Fibroblast of lung (primary cell): Measurements from ENCODE around the gene DKKL1. TPM values are rescaled to one million over a fixed set of nuclear protein-coding genes. Genes with fewer than 3 reads are reported as not detected.

ENCODE experiments used
- DNase-seq, 2 donors: peaks; one replicate each; pipeline versions ENCODE4 v3.0.0 to v3.0.0-alpha.2; 2010; ENCODE audit warnings: low read depth in 2 of 2
- H2AFZ ChIP-seq: 2 replicates; pipeline ENCODE4 v1.5.1; 2012; ENCODE audit warnings: low read length, control low read depth, inconsistent platforms
- H3K27ac ChIP-seq: 2 replicates; pipeline ENCODE4 v1.5.1; 2011; ENCODE audit warnings: low read length, control low read depth; ENCODE audit not compliant: insufficient read depth
- H3K27me3 ChIP-seq: 2 replicates; pipeline ENCODE4 v1.5.1; 2011; ENCODE audit warnings: mild to moderate bottlenecking, low read length; ENCODE audit not compliant: control insufficient read depth, insufficient read depth
- H3K36me3 ChIP-seq: 2 replicates; pipeline ENCODE4 v1.5.1; 2011; ENCODE audit warnings: low read length; ENCODE audit not compliant: control insufficient read depth, insufficient read depth
- H3K4me1 ChIP-seq: 2 replicates; pipeline ENCODE4 v1.5.1; 2011; ENCODE audit warnings: low read length; ENCODE audit not compliant: control insufficient read depth, insufficient read depth; ENCODE audit errors: extremely low read depth
- H3K4me2 ChIP-seq: 2 replicates; pipeline ENCODE4 v1.5.1; 2011; ENCODE audit warnings: low read length, control low read depth; ENCODE audit not compliant: insufficient read depth; ENCODE audit errors: extremely low read depth
- H3K4me3 ChIP-seq, 4 experiments: fragments of 200-600 bp in 1 of 4; sonication (generic) in 1 of 4; replicated peaks in 1 of 4; 2 replicates each; pipeline ENCODE4 v1.5.1; 2011 to 2016; ENCODE audit warnings: low read length in 4 of 4, low read depth in 3 of 4, mild to moderate bottlenecking in 3 of 4, control low read depth in 2 of 4, inconsistent platforms in 1 of 4, mixed read lengths in 1 of 4; ENCODE audit not compliant: insufficient read depth in 1 of 4; ENCODE audit errors: control extremely low read depth in 1 of 4
- H3K79me2 ChIP-seq: 2 replicates; pipeline ENCODE4 v1.5.1; 2012; ENCODE audit warnings: mild to moderate bottlenecking, low read length, inconsistent platforms; ENCODE audit not compliant: control insufficient read depth, insufficient read depth
- H3K9ac ChIP-seq: 2 replicates; pipeline ENCODE4 v1.5.1; 2011; ENCODE audit warnings: mild to moderate bottlenecking, low read length, control low read depth; ENCODE audit not compliant: insufficient read depth
- H3K9me3 ChIP-seq: 2 replicates; pipeline ENCODE4 v1.5.1; 2012; ENCODE audit warnings: low read depth, low read length; ENCODE audit not compliant: control insufficient read depth, insufficient read depth
- H4K20me1 ChIP-seq: 2 replicates; pipeline ENCODE4 v1.5.1; 2011; ENCODE audit warnings: low read length; ENCODE audit not compliant: control insufficient read depth, insufficient read depth; ENCODE audit errors: extremely low read depth
- EZH2 ChIP-seq: IDR thresholded peaks from 2 replicates; pipeline ENCODE4 v1.5.1; 2012; ENCODE audit warnings: low read length, control low read depth, mild to moderate bottlenecking; ENCODE audit errors: missing control alignments
- polyA plus RNA-seq, 2 donors: library from polyadenylated mRNA; depleted of rRNA in 1 of 2; stranded (reverse) in 1 of 2; unstranded in 1 of 2; fragments of >200 nt; gene quantifications; 2 replicates each; pipeline ENCODE4 v1.2.1, GENCODE V29; 2011 to 2012; ENCODE audit warnings: missing spikeins in 1 of 2
- total RNA-seq: library from RNA; depleted of rRNA; stranded (reverse); fragments of >200 nt; gene quantifications from 2 replicates; pipeline ENCODE4 v1.2.1, GENCODE V29; 2014
- TF ChIP-seq, protein P1 (sequence below), 2 donors: IDR thresholded peaks in 1 of 2; conservative IDR thresholded peaks in 1 of 2; 1 replicate in 1 of 2; 2 replicates in 1 of 2; pipeline ENCODE4 v1.5.1; 2011 to 2012; ENCODE audit warnings: low read length in 2 of 2, control low read depth in 1 of 2, inconsistent platforms in 1 of 2, low read depth in 1 of 2, mild to moderate bottlenecking in 1 of 2

The DKKL1 gene
- total and polyA plus RNA-seq, 2 donors (not counting 1 experiment from before 2014, with no cell fraction given) = 0.19 TPM; not detected in 1

- TF ChIP-seq, protein P1, sequence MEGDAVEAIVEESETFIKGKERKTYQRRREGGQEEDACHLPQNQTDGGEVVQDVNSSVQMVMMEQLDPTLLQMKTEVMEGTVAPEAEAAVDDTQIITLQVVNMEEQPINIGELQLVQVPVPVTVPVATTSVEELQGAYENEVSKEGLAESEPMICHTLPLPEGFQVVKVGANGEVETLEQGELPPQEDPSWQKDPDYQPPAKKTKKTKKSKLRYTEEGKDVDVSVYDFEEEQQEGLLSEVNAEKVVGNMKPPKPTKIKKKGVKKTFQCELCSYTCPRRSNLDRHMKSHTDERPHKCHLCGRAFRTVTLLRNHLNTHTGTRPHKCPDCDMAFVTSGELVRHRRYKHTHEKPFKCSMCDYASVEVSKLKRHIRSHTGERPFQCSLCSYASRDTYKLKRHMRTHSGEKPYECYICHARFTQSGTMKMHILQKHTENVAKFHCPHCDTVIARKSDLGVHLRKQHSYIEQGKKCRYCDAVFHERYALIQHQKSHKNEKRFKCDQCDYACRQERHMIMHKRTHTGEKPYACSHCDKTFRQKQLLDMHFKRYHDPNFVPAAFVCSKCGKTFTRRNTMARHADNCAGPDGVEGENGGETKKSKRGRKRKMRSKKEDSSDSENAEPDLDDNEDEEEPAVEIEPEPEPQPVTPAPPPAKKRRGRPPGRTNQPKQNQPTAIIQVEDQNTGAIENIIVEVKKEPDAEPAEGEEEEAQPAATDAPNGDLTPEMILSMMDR (conservative IDR thresholded peaks at IDR 0.05 in 1 of 2, IDR thresholded peaks at IDR 0.05 in 1 of 2; ENCODE audit: low read depth in 1 of 2, low read length in 2 of 2) = no peak
- TF ChIP-seq EZH2 = no peak
- H2AFZ ChIP-seq = no peak overlapping the region
- H3K27me3 ChIP-seq = peaks cover 34% of the 10 kb centered on the region
- no peak overlapping the region for H3K27ac ChIP-seq
- no peak overlapping the region for H3K4me3 ChIP-seq
- H3K4me1 ChIP-seq = no peaks in the 10 kb centered on the region
- no peaks in the 10 kb centered on the region for H4K20me1 ChIP-seq
- no peak for DNase-seq
- H3K79me2 ChIP-seq = no peaks in the 10 kb centered on the region
- H3K36me3 ChIP-seq = no peaks in the 10 kb centered on the region
- no peak overlapping the region for H3K4me2 ChIP-seq
- H3K9me3 ChIP-seq = no peaks in the 10 kb centered on the region
- no peak overlapping the region for H3K9ac ChIP-seq
Observed at GRCh38 chr19:49415810-49416200, 52.1 kb downstream of the DKKL1 start.

DNA sequence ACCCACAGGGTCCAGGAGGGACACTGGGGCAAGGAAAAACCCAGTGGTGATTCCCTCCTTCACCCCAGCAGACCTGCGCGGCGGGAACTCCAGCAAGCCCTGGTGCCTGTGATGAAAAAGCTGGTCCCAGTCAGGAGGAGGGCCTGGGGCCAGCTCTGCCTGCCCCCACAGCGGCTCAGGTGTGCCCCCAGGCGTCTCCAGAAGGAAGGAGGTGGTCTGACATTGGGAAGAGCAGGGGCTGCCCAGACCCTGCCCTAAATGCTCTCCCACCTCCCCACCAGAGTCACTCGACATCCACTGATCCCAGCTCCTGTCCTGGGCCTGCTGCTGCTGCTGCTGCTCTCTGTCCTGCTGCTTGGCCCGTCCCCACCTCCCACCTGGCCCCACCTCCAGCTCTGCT lies 53.4 kb downstream of the DKKL1 start:
- Histone ChIP-seq H3K9ac (no peak overlapping the region), H3K79me2 (no peaks in the 10 kb centered on the region), H3K36me3 (no peaks in the 10 kb centered on the region), H3K27me3 (peaks cover 46% of the 10 kb centered on the region), H3K9me3 (no peaks in the 10 kb centered on the region), H3K4me1 (no peaks in the 10 kb centered on the region), H3K4me2 (no peak overlapping the region), H3K27ac (no peak overlapping the region), H4K20me1 (no peaks in the 10 kb centered on the region), H2AFZ (no peak overlapping the region), H3K4me3 (no peak overlapping the region)
- no peak for TF ChIP-seq EZH2
- no peak for DNase-seq

GRCh38 chr19:49418511-49418910 lies 54.8 kb downstream of the DKKL1 start:
- H4K20me1 ChIP-seq = no peaks in the 10 kb centered on the region
- H3K27ac ChIP-seq = no peak overlapping the region
- no peaks in the 10 kb centered on the region for H3K79me2 ChIP-seq
- no peaks in the 10 kb centered on the region for H3K36me3 ChIP-seq
- peaks cover 55% of the 10 kb centered on the region for H3K27me3 ChIP-seq
- no peaks in the 10 kb centered on the region for H3K4me1 ChIP-seq
- no peak overlapping the region for H3K4me2 ChIP-seq
- DNase-seq = no peak
- H2AFZ ChIP-seq = no peak overlapping the region
- no peaks in the 10 kb centered on the region for H3K9me3 ChIP-seq
- H3K4me3 ChIP-seq = no peak overlapping the region
- TF ChIP-seq, protein P1 (conservative IDR thresholded peaks at IDR 0.05 in 1 of 2, IDR thresholded peaks at IDR 0.05 in 1 of 2; ENCODE audit: low read depth in 1 of 2, low read length in 2 of 2) = no peak
- no peak for TF ChIP-seq EZH2
- no peak overlapping the region for H3K9ac ChIP-seq
